Ishikawa (cell line): Measurements from ENCODE around the gene DLST.

Experiments
- CEBPB ChIP-seq: IDR thresholded peaks from 2 replicates; pipeline ENCODE4 v1.6.1; 2012
- CREB1 ChIP-seq: IDR thresholded peaks from 2 replicates; pipeline ENCODE4 v1.6.1; 2012; ENCODE audit warnings: low read depth
- EGR1 ChIP-seq: IDR thresholded peaks from 2 replicates; pipeline ENCODE4 v1.6.1; 2012
- EP300 ChIP-seq: IDR thresholded peaks from 2 replicates; pipeline ENCODE4 v1.6.1; 2012; ENCODE audit warnings: borderline replicate concordance
- FOXM1 ChIP-seq: IDR thresholded peaks from 2 replicates; pipeline ENCODE4 v1.6.1; 2012; ENCODE audit warnings: low read depth, borderline replicate concordance
- MAX ChIP-seq: IDR thresholded peaks from 2 replicates; pipeline ENCODE4 v1.6.1; 2012
- NFIC ChIP-seq: IDR thresholded peaks from 2 replicates; pipeline ENCODE4 v1.6.1; 2012
- RAD21 ChIP-seq: IDR thresholded peaks from 2 replicates; pipeline ENCODE4 v1.6.1; 2012; ENCODE audit warnings: low read depth
- TAF1 ChIP-seq: IDR thresholded peaks from 2 replicates; pipeline ENCODE4 v1.6.1; 2012; ENCODE audit warnings: low read depth, mild to moderate bottlenecking
- TCF12 ChIP-seq: IDR thresholded peaks from 2 replicates; pipeline ENCODE4 v1.6.1; 2012; ENCODE audit warnings: low read depth
- TEAD4 ChIP-seq: IDR thresholded peaks from 2 replicates; pipeline ENCODE4 v1.6.1; 2012
- YY1 ChIP-seq: IDR thresholded peaks from 2 replicates; pipeline ENCODE4 v1.6.1; 2012; ENCODE audit warnings: low read depth
- ZBTB7A ChIP-seq: IDR thresholded peaks from 2 replicates; pipeline ENCODE4 v1.6.1; 2012; ENCODE audit warnings: low read depth
- TF ChIP-seq, protein P1 (sequence below): IDR thresholded peaks from 2 replicates; pipeline ENCODE4 v1.6.1; 2012; ENCODE audit warnings: low read depth, mild to moderate bottlenecking
- TF ChIP-seq, protein P2 (sequence below): IDR thresholded peaks from 2 replicates; pipeline ENCODE4 v1.6.1; 2012

DLST gene

DNA sequence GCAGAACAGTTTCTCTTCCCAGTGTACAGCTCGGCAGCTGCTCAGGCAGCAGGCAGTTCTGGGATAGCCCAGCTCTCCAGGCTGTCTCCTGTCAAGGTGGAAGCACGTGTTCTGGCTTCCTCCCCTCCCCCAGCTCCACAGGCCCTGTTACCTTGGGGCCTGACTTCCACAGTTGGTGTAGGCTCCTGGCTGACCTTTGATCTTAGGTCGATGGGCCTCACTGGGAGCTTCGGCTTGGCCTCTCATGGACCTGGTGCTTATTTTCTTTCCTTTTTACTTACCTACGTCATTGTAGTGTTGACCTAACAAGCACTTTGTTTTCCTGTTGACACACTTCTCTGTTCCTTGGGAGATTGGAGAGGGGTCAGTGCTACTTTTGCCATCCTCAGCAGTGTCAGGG is 17.0 kb downstream of the DLST start:
- TF ChIP-seq NFIC (no peak), MAX (no peak), RAD21 (no peak), EGR1 (no peak), EP300 (no peak), TAF1 (no peak)
- TF ChIP-seq, protein P1, sequence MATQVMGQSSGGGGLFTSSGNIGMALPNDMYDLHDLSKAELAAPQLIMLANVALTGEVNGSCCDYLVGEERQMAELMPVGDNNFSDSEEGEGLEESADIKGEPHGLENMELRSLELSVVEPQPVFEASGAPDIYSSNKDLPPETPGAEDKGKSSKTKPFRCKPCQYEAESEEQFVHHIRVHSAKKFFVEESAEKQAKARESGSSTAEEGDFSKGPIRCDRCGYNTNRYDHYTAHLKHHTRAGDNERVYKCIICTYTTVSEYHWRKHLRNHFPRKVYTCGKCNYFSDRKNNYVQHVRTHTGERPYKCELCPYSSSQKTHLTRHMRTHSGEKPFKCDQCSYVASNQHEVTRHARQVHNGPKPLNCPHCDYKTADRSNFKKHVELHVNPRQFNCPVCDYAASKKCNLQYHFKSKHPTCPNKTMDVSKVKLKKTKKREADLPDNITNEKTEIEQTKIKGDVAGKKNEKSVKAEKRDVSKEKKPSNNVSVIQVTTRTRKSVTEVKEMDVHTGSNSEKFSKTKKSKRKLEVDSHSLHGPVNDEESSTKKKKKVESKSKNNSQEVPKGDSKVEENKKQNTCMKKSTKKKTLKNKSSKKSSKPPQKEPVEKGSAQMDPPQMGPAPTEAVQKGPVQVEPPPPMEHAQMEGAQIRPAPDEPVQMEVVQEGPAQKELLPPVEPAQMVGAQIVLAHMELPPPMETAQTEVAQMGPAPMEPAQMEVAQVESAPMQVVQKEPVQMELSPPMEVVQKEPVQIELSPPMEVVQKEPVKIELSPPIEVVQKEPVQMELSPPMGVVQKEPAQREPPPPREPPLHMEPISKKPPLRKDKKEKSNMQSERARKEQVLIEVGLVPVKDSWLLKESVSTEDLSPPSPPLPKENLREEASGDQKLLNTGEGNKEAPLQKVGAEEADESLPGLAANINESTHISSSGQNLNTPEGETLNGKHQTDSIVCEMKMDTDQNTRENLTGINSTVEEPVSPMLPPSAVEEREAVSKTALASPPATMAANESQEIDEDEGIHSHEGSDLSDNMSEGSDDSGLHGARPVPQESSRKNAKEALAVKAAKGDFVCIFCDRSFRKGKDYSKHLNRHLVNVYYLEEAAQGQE = no peak
- TF ChIP-seq, protein P2, sequence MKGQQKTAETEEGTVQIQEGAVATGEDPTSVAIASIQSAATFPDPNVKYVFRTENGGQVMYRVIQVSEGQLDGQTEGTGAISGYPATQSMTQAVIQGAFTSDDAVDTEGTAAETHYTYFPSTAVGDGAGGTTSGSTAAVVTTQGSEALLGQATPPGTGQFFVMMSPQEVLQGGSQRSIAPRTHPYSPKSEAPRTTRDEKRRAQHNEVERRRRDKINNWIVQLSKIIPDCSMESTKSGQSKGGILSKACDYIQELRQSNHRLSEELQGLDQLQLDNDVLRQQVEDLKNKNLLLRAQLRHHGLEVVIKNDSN = no peak

DNA sequence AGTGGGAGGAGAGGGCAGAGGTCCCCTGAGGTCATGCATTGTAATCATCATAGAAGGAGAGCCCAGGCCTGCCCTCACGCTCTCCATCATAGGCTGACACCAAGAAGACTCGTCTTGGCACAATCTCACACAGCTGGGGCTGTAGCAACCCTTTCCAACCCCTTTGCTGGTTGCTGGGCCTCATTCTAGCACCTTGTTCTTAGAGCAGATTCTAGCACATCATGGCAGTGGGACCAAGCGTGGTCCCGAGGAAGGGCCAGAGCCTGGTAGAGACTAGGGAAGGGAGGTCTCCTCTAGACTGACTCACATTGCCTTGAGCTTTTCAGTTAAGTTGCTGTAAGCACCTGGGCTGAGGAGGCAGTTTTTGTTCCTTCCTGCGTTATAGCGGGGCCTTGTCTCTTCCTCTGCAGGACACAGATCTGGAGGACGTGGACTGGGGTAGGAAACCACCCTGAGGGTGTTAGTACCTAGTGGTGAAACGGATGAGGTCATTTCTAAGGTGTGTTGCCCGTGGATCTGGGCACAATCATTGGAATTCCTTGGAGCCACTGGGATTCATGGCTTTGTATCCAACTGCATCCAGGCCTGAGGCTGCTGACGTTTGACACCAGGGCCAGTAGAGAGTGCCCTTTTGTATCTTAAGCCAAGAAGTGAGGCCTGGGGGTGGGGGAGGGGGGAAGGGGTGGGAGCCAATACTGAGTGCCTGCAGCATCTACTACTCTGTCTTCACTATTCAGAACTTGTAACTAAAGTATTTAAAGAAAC is 21.4 kb downstream of the DLST start:
- TF ChIP-seq TEAD4 (no peak), RAD21 (no peak), CREB1 (no peak), EGR1 (no peak), TCF12 (no peak), MAX (no peak), TAF1 (no peak), NFIC (no peak), EP300 (no peak), CEBPB (no peak), YY1 (no peak), FOXM1 (no peak), ZBTB7A (no peak)
- TF ChIP-seq, protein P1 = no peak
- TF ChIP-seq, protein P2 = no peak

DNA sequence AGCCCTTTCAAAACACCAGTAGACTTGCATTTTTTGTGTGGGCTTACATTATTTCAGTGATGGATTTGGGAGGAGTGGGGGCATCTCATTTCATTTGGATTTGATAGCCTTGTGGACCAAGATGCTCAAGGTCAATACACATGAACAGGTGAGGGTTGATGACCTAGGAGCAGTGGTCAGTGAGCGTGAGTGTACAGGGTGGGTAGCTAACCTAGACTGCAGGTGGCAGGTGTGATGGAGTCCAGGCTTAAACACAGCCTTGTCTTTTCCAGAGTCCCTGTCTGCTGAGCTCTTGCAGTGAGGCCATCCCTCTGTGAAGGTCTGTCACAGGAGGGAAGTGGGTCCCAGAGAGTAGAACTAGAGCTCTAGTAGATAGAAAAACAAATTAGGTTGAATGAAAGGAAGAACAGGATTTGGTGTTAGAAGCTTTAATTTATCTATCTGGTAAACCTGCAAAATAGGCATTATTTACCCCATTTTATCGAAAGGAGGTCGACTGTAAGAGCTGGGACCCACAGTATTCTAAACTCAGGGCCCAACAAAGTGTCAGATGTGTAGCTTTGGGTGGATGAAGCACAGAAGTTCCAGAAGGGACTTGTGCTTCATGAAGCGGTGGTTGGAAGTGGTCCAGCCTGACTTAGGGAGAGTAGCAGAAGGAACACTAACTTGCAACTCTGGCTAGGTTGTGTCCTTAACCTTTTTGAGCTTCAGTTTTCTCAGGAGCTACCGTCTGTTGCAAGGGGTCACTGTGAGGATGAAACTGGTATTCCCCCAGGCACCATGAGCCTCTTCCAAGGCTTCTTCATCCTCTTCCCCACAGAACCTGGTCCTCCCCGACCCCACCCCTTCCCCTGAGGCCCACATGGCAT is 23.2 kb downstream of the DLST start:
- no peak for TF ChIP-seq TCF12
- no peak for TF ChIP-seq FOXM1
- no peak for TF ChIP-seq NFIC
- TF ChIP-seq, protein P1 = no peak
- no peak for TF ChIP-seq TEAD4
- TF ChIP-seq CEBPB = no peak
- no peak for TF ChIP-seq YY1
- TF ChIP-seq RAD21 = no peak
- no peak for TF ChIP-seq ZBTB7A
- no peak for TF ChIP-seq EP300
- no peak for TF ChIP-seq EGR1
- TF ChIP-seq, protein P2 = no peak
- no peak for TF ChIP-seq MAX
- no peak for TF ChIP-seq CREB1
- TF ChIP-seq TAF1 = no peak
